ENCODE data around the gene MSH2.
"Not testable (repeated sequence)": the region's sequence is repeated elsewhere in the genome, so short reads cannot be mapped to it uniquely, and the experiment has no call there.

The MSH2 gene

GRCh38 chr2:47407976-47408375 lies 5.0 kb downstream of the MSH2 start:
- not testable (repeated sequence) for DNase-seq (ENCODE audit: low spot score)

- DNase-seq (ENCODE audit: low spot score): no peak
These were observed 11.9 kb downstream of the MSH2 start for GRCh38 chr2:47414682-47415458.

DNA sequence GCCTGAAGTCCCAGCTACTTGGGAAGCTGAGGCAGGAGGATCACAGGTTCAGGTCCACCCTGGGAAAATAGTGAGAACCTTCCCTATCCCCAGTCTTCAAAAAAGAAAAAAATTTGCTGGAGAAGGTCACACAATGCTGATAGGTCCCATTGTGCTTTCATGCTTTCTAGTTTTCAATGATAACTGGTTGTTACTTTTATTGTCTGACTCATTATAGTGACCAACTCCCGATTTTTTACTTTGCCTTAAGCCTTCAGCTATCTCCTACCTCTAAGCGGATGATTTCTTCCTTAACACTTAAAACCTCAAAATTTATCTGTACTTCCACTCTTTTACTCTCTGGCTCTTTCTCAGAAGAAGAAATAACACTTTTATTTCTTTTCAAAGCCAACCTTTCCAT lies 17.3 kb downstream of the MSH2 start:
- no peak for DNase-seq (ENCODE audit: low spot score)

GRCh38 chr2:47420683-47421082 lies 17.7 kb downstream of the MSH2 start:
- DNase-seq (ENCODE audit: low spot score): not testable (repeated sequence)

DNA sequence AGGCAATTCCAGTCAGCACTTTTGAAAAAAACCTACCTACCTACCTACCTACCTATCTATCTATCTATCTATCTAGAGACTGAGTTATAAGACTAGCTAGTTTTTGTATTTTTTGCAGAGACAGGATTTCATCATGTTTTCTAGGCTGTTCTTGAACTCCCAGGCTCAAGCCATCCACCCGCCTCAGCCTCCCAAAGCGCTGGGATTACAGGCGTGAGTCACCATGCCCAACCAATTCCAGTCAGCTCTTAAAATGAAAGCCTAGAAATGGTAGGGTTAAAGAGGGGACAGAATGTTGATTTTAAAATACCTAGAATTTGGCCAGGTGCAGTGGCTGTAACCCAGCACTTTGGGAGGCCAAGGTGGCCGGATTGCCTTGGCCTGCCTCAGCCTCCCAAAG lies 19.1 kb downstream of the MSH2 start:
- DNase-seq (ENCODE audit: low spot score): no peak

- DNase-seq (ENCODE audit: low spot score): no peak
These were observed 19.6 kb downstream of the MSH2 start for GRCh38 chr2:47422560-47422959.

DNA sequence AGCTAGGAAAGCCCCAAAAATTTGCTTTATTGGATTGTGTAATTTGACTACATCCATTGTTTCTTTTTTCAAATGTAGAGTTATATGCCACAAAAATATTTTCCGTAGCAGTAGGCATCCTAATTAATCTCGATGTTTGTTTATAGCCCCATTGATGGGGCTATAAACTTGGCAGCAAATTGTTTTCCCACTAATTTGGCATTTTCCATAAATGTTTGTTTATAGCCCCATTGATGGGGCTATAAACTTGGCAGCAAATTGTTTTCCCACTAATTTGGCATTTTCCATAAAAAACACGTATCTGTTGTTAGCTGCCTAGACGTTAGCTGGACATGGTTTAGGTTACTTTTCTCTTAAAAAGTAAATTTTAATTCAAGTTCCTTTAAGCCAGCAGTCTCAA lies 23.8 kb downstream of the MSH2 start:
- no peak for DNase-seq (ENCODE audit: low spot score)

DNA sequence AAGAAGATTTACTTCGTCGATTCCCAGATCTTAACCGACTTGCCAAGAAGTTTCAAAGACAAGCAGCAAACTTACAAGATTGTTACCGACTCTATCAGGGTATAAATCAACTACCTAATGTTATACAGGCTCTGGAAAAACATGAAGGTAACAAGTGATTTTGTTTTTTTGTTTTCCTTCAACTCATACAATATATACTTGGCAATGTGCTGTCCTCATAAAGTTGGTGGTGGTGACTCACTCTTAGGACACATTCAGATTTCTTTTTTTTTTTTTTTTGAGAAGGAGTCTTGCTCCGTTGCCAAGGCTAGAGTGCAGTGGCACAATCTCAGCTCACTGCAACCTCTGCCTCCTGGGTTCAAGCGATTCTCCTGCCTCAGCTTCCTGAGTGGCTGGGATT lies 26.8 kb downstream of the MSH2 start:
- DNase-seq (ENCODE audit: low spot score): no peak

- not testable (repeated sequence) for DNase-seq (ENCODE audit: low spot score)
These were observed 30.1 kb downstream of the MSH2 start for GRCh38 chr2:47433006-47433405.

DNA sequence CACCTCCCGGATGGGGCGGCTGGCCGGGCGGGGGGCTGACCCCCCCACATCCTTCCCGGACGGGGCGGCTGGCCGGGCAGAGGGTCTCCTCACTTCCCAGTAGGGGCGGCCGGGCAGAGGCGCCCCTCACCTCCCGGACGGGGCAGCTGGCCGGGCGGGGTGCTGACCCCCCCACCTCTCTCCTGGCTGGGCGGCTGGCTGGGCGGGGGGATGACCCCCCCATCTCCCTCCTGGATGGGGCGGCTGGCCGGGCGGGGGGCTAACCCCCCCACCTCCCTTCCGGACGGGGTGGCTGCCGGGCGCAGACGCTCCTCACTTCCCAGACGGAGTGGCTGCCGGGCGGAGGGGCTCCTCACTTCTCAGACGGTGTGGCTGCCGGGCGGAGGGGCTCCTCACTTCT lies 30.5 kb downstream of the MSH2 start:
- not testable (repeated sequence) for DNase-seq (ENCODE audit: low spot score)

DNA sequence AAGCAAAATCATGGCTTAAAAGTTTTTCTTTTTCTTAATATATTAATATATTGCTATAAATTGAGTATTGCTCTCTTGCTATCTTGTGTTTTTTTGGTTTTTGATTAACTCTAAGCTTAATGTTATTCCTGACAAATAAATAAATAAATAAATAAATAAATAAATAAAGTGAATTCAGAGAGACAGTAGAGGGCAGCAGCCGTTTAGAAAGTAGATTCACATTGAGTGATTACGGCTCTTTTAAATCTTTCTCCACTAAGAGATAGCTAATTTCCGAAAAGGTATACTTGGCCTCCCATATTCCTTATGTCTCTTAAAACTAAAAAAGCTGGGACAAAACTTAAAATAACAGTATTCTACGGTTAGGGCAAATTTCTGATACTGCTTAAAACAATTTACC lies 34.3 kb downstream of the MSH2 start:
- no peak for DNase-seq (ENCODE audit: low spot score)

- DNase-seq (ENCODE audit: low spot score): no peak
These were observed 35.1 kb downstream of the MSH2 start for GRCh38 chr2:47438106-47438505.

- no peak for DNase-seq (ENCODE audit: low spot score)
These were observed 35.8 kb downstream of the MSH2 start for GRCh38 chr2:47438783-47439182.

- DNase-seq (ENCODE audit: low spot score): no peak
These were observed 48.8 kb downstream of the MSH2 start for GRCh38 chr2:47451790-47452189.

DNA sequence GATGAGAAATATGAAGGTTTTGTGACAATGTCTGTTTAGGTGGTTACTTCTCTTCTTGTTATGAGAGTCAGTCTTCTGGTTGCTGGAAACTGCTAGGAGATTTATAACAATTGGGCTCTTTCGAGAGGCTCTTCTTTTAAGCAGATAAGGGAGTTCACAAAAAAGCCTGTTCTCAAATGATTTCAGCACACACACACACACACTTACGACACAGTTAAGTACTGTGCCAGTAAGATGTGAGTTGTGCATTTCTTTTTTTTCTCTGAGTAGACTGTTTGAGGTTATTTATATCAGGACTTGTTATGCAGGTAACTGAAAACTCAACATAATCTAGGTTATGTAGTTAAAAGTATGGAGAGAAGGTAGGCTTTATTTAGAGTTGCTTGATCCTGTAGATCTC lies 49.8 kb downstream of the MSH2 start:
- DNase-seq (ENCODE audit: low spot score): no peak

DNA sequence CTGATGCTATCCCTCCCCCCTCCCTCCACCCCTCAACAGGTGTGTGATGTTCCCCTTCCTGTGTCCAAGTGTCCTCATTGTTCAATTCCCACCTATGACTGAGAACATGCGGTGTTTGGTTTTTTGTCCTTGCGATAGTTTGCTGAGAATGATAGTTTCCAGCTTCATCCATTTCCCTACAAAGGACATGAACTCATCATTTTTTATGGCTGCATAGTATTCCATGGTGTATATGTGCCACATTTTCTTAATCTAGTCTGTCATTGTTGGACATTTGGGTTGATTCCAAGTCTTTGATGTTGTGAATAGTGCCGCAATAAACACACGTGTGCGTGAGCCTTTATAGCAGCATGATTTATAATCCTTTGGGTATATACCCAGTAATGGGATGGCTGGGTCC lies 51.9 kb downstream of the MSH2 start:
- not testable (repeated sequence) for DNase-seq (ENCODE audit: low spot score)

DNA sequence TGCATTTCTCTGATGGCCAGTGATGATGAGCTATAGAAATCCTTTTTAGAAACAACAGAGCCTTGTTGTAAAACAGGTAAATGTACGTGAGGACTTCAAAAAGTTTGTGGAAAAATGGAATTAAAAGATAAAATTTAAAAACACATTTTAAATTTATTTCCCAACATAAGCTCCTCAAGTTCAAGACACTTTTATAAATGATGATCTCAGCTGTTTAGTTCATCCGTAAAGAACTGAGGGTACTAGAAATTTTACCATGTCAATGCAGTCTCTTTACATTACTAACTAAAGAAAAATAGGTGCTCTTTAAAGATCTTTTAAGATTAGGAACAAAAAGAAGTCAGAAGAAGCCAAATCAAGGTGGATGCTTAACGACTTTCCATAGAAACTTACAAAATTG lies 52.5 kb downstream of the MSH2 start:
- DNase-seq (ENCODE audit: low spot score): no peak

- no peak for DNase-seq (ENCODE audit: low spot score)
These were observed 53.9 kb downstream of the MSH2 start for GRCh38 chr2:47456851-47457250.

DNA sequence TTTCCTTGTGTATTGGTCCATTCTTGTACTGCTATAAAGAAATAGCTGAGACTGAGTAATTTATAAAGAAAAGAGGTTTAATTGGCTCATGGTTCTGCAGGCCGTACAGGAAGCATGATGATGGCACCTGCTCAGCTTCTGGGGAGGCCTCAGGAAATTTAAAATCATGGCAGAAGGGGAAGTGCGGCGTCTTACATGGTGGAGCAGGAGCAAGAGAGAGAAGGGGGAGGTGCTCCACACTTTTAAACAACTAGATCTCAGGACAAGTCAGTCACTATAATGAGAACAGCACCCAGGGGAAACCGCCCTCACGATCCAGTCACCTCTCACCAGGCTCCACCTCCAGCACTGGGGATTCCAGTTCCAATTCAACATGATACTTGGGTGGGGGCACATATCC lies 54.3 kb downstream of the MSH2 start:
- DNase-seq (ENCODE audit: low spot score): no peak

GRCh38 chr2:47459021-47459420 lies 56.1 kb downstream of the MSH2 start:
- DNase-seq (ENCODE audit: low spot score): no peak

DNA sequence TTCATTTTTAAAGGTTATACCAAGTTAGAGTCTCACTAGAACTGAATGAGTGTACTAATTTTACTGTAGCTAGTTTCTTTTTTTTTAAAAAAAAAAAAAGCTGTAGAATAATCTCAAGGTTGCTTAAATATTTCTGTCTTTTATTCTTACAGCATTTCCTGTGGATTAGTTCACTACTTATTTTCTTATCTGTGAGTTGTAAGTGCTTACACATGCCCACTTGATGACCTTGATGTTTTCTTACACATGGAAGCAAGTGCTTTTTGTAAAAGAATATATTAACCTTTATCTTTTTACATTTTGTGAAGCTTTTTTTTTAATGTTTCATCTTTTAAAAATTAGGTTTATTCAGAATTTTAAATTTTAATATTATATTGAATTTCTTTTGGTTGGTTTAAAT lies 57.8 kb downstream of the MSH2 start:
- no peak for DNase-seq (ENCODE audit: low spot score)

DNA sequence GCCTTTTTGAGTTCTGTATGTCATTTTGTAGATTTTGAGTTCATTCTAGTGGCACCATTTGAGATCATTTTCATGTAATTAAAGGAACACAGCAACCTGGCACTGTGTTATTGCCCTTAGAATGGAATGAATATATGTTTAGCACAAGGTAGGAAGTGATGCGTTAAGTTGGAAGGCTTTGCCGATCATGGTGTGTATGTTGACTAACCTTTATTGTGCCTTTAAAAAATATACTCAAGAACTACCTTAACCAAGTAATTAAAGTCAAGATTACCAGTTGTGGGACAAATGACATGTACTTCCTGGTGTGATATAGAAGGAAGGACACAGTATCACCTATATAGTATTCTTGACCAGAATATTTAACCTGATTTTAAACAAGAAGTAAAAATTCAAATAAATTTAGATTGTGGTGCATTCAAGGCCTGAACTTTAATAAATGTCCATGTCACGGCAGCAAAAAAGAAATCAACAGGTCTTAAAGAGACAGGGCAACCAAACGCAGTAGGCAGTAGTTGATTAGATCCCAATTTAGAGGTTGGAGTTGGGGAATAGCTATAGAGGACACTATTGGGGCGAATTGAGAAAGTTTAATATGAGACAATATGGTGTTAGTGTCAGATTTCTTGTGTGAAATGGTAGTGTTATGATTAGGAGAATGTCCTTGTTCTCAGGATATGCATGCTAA lies 68.6 kb downstream of the MSH2 start:
- no peak for DNase-seq (ENCODE audit: low spot score)

DNA sequence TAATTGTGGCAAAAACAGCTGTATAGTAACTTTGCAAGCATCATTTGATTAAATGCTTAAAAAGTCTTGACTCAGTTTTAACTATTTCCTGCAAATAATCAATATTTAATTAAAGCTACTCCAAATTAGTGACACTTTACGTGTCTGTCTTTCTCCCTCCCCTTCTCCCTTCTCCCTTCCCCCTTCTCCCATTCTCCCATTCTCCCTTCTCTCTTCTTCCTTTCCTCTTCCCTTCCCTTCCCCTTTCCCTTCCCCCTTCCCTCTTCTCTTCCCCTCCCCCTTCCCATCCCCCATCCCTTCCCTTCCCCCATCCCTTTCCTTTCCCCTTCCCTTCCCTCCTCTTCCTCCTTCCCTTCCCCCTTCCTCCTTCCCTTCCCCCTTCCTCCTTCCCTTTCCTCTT lies 76.9 kb downstream of the MSH2 start:
- DNase-seq (ENCODE audit: low spot score): no peak

GRCh38 chr2:47483191-47483590 lies 80.2 kb downstream of the MSH2 start:
- DNase-seq (ENCODE audit: low spot score): no peak
